Measurements from ENCODE around the gene IL4I1. TPM values are rescaled to one million over a fixed set of nuclear protein-coding genes. Genes with fewer than 3 reads are reported as not detected.

The IL4I1 gene
- total RNA-seq, 3 donors from 2014 or later = 1.2 to 1.7 (median 1.6) TPM

- intact Hi-C loops (cut with DNase I, micrococcal nuclease) = no loop called here
- peak; percentile 98 to 99 (median 99) for DNase-seq
- H3K4me1 ChIP-seq (ENCODE audit: low read depth) = peaks cover 19% of the 10 kb centered on the region
- TF ChIP-seq, protein P1, sequence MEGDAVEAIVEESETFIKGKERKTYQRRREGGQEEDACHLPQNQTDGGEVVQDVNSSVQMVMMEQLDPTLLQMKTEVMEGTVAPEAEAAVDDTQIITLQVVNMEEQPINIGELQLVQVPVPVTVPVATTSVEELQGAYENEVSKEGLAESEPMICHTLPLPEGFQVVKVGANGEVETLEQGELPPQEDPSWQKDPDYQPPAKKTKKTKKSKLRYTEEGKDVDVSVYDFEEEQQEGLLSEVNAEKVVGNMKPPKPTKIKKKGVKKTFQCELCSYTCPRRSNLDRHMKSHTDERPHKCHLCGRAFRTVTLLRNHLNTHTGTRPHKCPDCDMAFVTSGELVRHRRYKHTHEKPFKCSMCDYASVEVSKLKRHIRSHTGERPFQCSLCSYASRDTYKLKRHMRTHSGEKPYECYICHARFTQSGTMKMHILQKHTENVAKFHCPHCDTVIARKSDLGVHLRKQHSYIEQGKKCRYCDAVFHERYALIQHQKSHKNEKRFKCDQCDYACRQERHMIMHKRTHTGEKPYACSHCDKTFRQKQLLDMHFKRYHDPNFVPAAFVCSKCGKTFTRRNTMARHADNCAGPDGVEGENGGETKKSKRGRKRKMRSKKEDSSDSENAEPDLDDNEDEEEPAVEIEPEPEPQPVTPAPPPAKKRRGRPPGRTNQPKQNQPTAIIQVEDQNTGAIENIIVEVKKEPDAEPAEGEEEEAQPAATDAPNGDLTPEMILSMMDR (IDR thresholded peaks at IDR 0.05) = no peak
- peak overlapping the region; percentile 92 for H3K4me3 ChIP-seq
- peaks cover 9% of the 10 kb centered on the region for H3K36me3 ChIP-seq (ENCODE audit: low read depth)
- ATAC-seq = peak; percentile 77
- no peaks in the 10 kb centered on the region for H3K9me3 ChIP-seq
These were observed 18.6 kb downstream of the IL4I1 start for GRCh38 chr19:49877879-49878743.

- Histone ChIP-seq H3K4me1 (ENCODE audit: low read depth) (peaks cover 19% of the 10 kb centered on the region), H3K36me3 (ENCODE audit: low read depth) (peaks cover 4% of the 10 kb centered on the region), H3K4me3 (peak within 1 kb of the TSS; percentile 92), H3K9me3 (no peaks in the 10 kb centered on the region)
- intact Hi-C loops (cut with DNase I, micrococcal nuclease) = no loop called here
- ATAC-seq = peak; percentile 81
- TF ChIP-seq, protein P1 (IDR thresholded peaks at IDR 0.05) = no peak
- peak; percentile 98 to 100 (median 99) for DNase-seq
These were observed 19.4 kb downstream of the IL4I1 start, which contains the start of the genes AKT1S1 and TBC1D17 for GRCh38 chr19:49877020-49877878. TSS of gene AKT1S1 (minus strand) at chr19:49877355. CDS start at chr19:49873295, 4,060 bp downstream. TSS of gene TBC1D17 (plus strand) at chr19:49877702. CDS start at chr19:49877724, 22 bp downstream.

DNA sequence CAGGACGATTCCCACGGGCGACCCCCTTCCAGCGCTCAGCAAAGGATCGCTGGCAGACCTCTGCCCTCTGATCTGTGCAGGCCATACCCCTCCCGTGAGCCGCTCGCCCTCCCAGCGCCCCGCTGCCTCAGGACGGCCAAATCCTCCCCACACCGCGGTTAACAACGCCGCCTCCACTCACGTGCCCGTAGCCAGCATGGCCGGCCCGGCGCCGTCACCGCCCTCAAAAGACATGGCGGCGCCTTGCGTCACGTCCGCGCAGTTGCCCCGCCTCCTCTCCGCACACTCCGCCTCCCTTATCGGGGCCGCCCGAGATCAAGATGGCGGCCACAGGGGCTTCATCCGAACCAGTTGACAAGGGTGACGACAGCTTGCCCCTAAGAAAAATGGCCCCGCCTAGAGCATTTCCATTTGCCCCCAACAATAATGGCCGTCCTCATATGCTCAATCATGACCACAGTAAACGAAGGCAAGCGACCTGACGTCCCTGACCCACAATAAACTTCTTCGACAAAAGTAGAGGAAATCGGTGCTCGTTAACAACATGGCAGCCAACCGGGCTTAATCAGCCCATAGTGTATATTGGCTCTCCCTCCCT, 20.2 kb downstream of the IL4I1 start:
- H3K4me3 ChIP-seq = peak overlapping the region; percentile 92
- H3K4me1 ChIP-seq (ENCODE audit: low read depth) = peaks cover 19% of the 10 kb centered on the region
- TF ChIP-seq, protein P1 (IDR thresholded peaks at IDR 0.05) = no peak
- intact Hi-C loops (cut with DNase I, micrococcal nuclease) = no loop called here
- no peaks in the 10 kb centered on the region for H3K9me3 ChIP-seq
- peak; percentile 98 to 99 (median 98) for DNase-seq
- peaks cover 4% of the 10 kb centered on the region for H3K36me3 ChIP-seq (ENCODE audit: low read depth)
- peak; percentile 77 for ATAC-seq

- intact Hi-C loops (cut with DNase I, micrococcal nuclease) = no loop called here
- DNase-seq = peak; percentile 78 to 85 (median 84)
- H3K36me3 ChIP-seq (ENCODE audit: low read depth) = peaks cover 4% of the 10 kb centered on the region
- peak overlapping the region; percentile 92 for H3K4me3 ChIP-seq
- TF ChIP-seq, protein P1 (IDR thresholded peaks at IDR 0.05) = no peak
- no peak for ATAC-seq
- H3K4me1 ChIP-seq (ENCODE audit: low read depth) = peaks cover 19% of the 10 kb centered on the region
- H3K9me3 ChIP-seq = no peaks in the 10 kb centered on the region
These were observed 20.7 kb downstream of the IL4I1 start for GRCh38 chr19:49875857-49876421.

DNA sequence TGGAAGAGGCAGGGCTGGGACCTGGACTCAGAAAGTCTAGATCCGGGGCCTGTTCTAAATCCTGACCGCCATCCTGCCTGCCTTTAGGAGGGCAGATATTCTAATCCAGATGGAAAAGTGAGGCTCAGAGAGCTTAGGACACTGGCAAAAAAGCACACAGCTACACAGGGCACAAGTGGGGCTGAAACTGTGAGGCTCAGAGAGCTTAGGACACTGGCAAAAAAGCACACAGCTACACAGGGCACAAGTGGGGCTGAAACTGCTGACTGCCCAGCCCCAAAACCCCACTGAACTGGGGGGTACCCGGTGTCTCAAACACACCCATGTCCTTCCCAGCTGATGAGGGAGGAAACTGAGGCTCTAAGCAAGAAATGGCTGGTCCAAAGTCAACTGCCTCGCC, 21.5 kb downstream of the IL4I1 start:
- ATAC-seq (no peak), DNase-seq (no peak)
- H3K36me3 ChIP-seq (ENCODE audit: low read depth) = peaks cover 4% of the 10 kb centered on the region
- TF ChIP-seq, protein P1 (IDR thresholded peaks at IDR 0.05) = no peak
- no peaks in the 10 kb centered on the region for H3K9me3 ChIP-seq
- H3K4me3 ChIP-seq = no peak overlapping the region
- peaks cover 26% of the 10 kb centered on the region for H3K4me1 ChIP-seq (ENCODE audit: low read depth)
- intact Hi-C loops (cut with DNase I, micrococcal nuclease) = no loop called here
